Measurements from ENCODE around the gene FAM98C.

FAM98C gene

GRCh38 chr19:38370299-38370698 is 32.6 kb upstream of the FAM98C start:
- no peak overlapping the region for H3K4me3 ChIP-seq (ENCODE audit: low read length)
- no peak overlapping the region for H3K9ac ChIP-seq (ENCODE audit: low read length)
- TF ChIP-seq EZH2phosphoT487 (IDR thresholded peaks at IDR 0.05; ENCODE audit: low read depth) (no peak), CTCF (IDR thresholded peaks at IDR 0.05; ENCODE audit: low read depth, low read length) (no peak)

GRCh38 chr19:38371081-38371480 is 31.8 kb upstream of the FAM98C start:
- Histone ChIP-seq H3K36me3 (replicated peaks; ENCODE audit: low read depth, low read length) (peaks cover 2% of the 10 kb centered on the region), H2AFZ (ENCODE audit: low read depth, low read length) (no peak overlapping the region), H3K27ac (ENCODE audit: low read length) (no peak overlapping the region), H3K79me2 (ENCODE audit: low read length) (peaks cover 15% of the 10 kb centered on the region), H3K9ac (ENCODE audit: low read length) (no peak overlapping the region), H3K4me2 (ENCODE audit: low read length) (no peak overlapping the region), H3K4me3 (ENCODE audit: low read length) (no peak overlapping the region), H3K4me1 (ENCODE audit: low read length) (peaks cover 11% of the 10 kb centered on the region), H4K20me1 (ENCODE audit: insufficient read depth, low read length) (peaks cover 4% of the 10 kb centered on the region; the same call in 1 of the 2 replicates), H3K9me3 (ENCODE audit: insufficient read depth, low read length) (no peaks in the 10 kb centered on the region), H3K27me3 (ENCODE audit: low read depth, low read length) (no peaks in the 10 kb centered on the region)
- TF ChIP-seq EZH2phosphoT487 (IDR thresholded peaks at IDR 0.05; ENCODE audit: low read depth) (no peak), CTCF (IDR thresholded peaks at IDR 0.05; ENCODE audit: low read depth, low read length) (no peak)

More at GRCh38 chr19:38370299-38370698, 32.6 kb upstream of the FAM98C start:
- H3K36me3 ChIP-seq (replicated peaks; ENCODE audit: low read depth, low read length), result no peaks in the 10 kb centered on the region
- H3K9me3 ChIP-seq (ENCODE audit: insufficient read depth, low read length), result no peaks in the 10 kb centered on the region
- no peaks in the 10 kb centered on the region for H4K20me1 ChIP-seq (ENCODE audit: insufficient read depth, low read length)
- peaks cover 5% of the 10 kb centered on the region for H3K4me1 ChIP-seq (ENCODE audit: low read length)
- H2AFZ ChIP-seq (ENCODE audit: low read depth, low read length), result no peak overlapping the region
- peaks cover 7% of the 10 kb centered on the region for H3K79me2 ChIP-seq (ENCODE audit: low read length)
- no peak overlapping the region for H3K4me2 ChIP-seq (ENCODE audit: low read length)
- no peaks in the 10 kb centered on the region for H3K27me3 ChIP-seq (ENCODE audit: low read depth, low read length)
- no peak overlapping the region for H3K27ac ChIP-seq (ENCODE audit: low read length)

GRCh38 chr19:38373907-38374331 is 29.0 kb upstream of the FAM98C start:
- Histone ChIP-seq H3K36me3 (replicated peaks; ENCODE audit: low read depth, low read length) (peaks cover 18% of the 10 kb centered on the region), H4K20me1 (ENCODE audit: insufficient read depth, low read length) (peaks cover 4% of the 10 kb centered on the region; the same call in 1 of the 2 replicates), H3K9ac (ENCODE audit: low read length) (peak overlapping the region; percentile 78), H3K27me3 (ENCODE audit: low read depth, low read length) (no peaks in the 10 kb centered on the region), H3K27ac (ENCODE audit: low read length) (peak overlapping the region; percentile 28), H3K9me3 (ENCODE audit: insufficient read depth, low read length) (no peaks in the 10 kb centered on the region), H3K4me1 (ENCODE audit: low read length) (peaks cover 14% of the 10 kb centered on the region), H2AFZ (ENCODE audit: low read depth, low read length) (peak overlapping the region; percentile 56), H3K4me3 (ENCODE audit: low read length) (peak overlapping the region; percentile 76), H3K79me2 (ENCODE audit: low read length) (peaks cover 38% of the 10 kb centered on the region), H3K4me2 (ENCODE audit: low read length) (peak overlapping the region; percentile 87)
- no peak for TF ChIP-seq CTCF (IDR thresholded peaks at IDR 0.05; ENCODE audit: low read depth, low read length)
- no peak for TF ChIP-seq EZH2phosphoT487 (IDR thresholded peaks at IDR 0.05; ENCODE audit: low read depth)

- peaks cover 14% of the 10 kb centered on the region for H3K4me1 ChIP-seq (ENCODE audit: low read length)
- peak within 1 kb of the TSS; percentile 56 for H2AFZ ChIP-seq (ENCODE audit: low read depth, low read length)
- peak within 1 kb of the TSS; percentile 82 for H3K4me3 ChIP-seq (ENCODE audit: low read length)
- peak within 1 kb of the TSS; percentile 87 for H3K4me2 ChIP-seq (ENCODE audit: low read length)
- no peaks in the 10 kb centered on the region for H3K27me3 ChIP-seq (ENCODE audit: low read depth, low read length)
- peak within 1 kb of the TSS; percentile 58 for H3K27ac ChIP-seq (ENCODE audit: low read length)
- no peaks in the 10 kb centered on the region for H3K9me3 ChIP-seq (ENCODE audit: insufficient read depth, low read length)
- H3K79me2 ChIP-seq (ENCODE audit: low read length), result peaks cover 41% of the 10 kb centered on the region
- peak within 1 kb of the TSS; percentile 90 for H3K9ac ChIP-seq (ENCODE audit: low read length)
- peaks cover 4% of the 10 kb centered on the region; the same call in 1 of the 2 replicates for H4K20me1 ChIP-seq (ENCODE audit: insufficient read depth, low read length)
- peaks cover 24% of the 10 kb centered on the region for H3K36me3 ChIP-seq (replicated peaks; ENCODE audit: low read depth, low read length)
- TF ChIP-seq EZH2phosphoT487 (IDR thresholded peaks at IDR 0.05; ENCODE audit: low read depth) (no peak), CTCF (IDR thresholded peaks at IDR 0.05; ENCODE audit: low read depth, low read length) (peak; percentile 39)
These were observed 28.4 kb upstream of the FAM98C start, which contains the start of gene PSMD8 for GRCh38 chr19:38374332-38375097. Gene PSMD8, plus strand, starts transcription at chr19:38374571. Its CDS starts 31 bp downstream, at chr19:38374602.

Data from OCI-LY3 (cell line).